Activated CD8-positive, alpha-beta memory T cell treated with anti-CD3 and anti-CD28 coated beads, Interleukin-2, amount 50 U/mL, for 48 hours (primary cell): ENCODE results near the gene FGD3.

Source experiments
- DNase-seq: peaks from one replicate; pipeline ENCODE4 v3.0.0-alpha.2; 2020

Gene FGD3

GRCh38 chr9:93057703-93058354 is 110.5 kb downstream of the FGD3 start:
- no peak for DNase-seq

- peak; percentile 85 for DNase-seq
Measured at GRCh38 chr9:93058355-93059010, 111.2 kb downstream of the FGD3 start, which contains the start of gene SUSD3. SUSD3 (plus strand) TSS chr9:93058701; CDS start chr9:93058743, 42 bp downstream.

GRCh38 chr9:93059011-93059714 is 111.8 kb downstream of the FGD3 start:
- DNase-seq, result no peak

- DNase-seq, result no peak
Measured at GRCh38 chr9:93059715-93060578, 112.6 kb downstream of the FGD3 start.

GRCh38 chr9:93060746-93061259 is 113.5 kb downstream of the FGD3 start:
- DNase-seq, result no peak

- no peak for DNase-seq
Measured at GRCh38 chr9:93061260-93061751, 114.0 kb downstream of the FGD3 start.

GRCh38 chr9:93061791-93062763 is 114.8 kb downstream of the FGD3 start:
- DNase-seq, result no peak

GRCh38 chr9:93064392-93065134 is 117.2 kb downstream of the FGD3 start:
- peak; percentile 89 for DNase-seq

GRCh38 chr9:93065135-93065720 is 117.9 kb downstream of the FGD3 start:
- no peak for DNase-seq

GRCh38 chr9:93066978-93067603 is 119.8 kb downstream of the FGD3 start:
- DNase-seq, result no peak

GRCh38 chr9:93068956-93069355 is 121.6 kb downstream of the FGD3 start:
- DNase-seq, result no peak

GRCh38 chr9:93071464-93071863 is 124.1 kb downstream of the FGD3 start:
- DNase-seq, result no peak

- no peak for DNase-seq
Measured at GRCh38 chr9:93072383-93072795, 125.1 kb downstream of the FGD3 start.

GRCh38 chr9:93076101-93076791 is 128.9 kb downstream of the FGD3 start:
- no peak for DNase-seq

- DNase-seq, result no peak
Measured at GRCh38 chr9:93076792-93077128, 129.4 kb downstream of the FGD3 start.

GRCh38 chr9:93077367-93077766 is 130.0 kb downstream of the FGD3 start:
- DNase-seq, result no peak

GRCh38 chr9:93077811-93078210 is 130.5 kb downstream of the FGD3 start:
- no peak for DNase-seq

GRCh38 chr9:93079371-93079770 is 132.0 kb downstream of the FGD3 start:
- DNase-seq, result peak; percentile 40

GRCh38 chr9:93080406-93080805 is 133.1 kb downstream of the FGD3 start:
- peak; percentile 40 for DNase-seq
